Measurements from ENCODE around the gene CASP10. TPM values are rescaled to one million over a fixed set of nuclear protein-coding genes. Genes with fewer than 3 reads are reported as not detected.
"Not testable (repeated sequence)": the region's sequence is repeated elsewhere in the genome, so short reads cannot be mapped to it uniquely, and the experiment has no call there.

The CASP10 gene
- total RNA-seq, 4 donors from 2014 or later, result 9.0 to 22.0 (median 15.0) TPM

DNA sequence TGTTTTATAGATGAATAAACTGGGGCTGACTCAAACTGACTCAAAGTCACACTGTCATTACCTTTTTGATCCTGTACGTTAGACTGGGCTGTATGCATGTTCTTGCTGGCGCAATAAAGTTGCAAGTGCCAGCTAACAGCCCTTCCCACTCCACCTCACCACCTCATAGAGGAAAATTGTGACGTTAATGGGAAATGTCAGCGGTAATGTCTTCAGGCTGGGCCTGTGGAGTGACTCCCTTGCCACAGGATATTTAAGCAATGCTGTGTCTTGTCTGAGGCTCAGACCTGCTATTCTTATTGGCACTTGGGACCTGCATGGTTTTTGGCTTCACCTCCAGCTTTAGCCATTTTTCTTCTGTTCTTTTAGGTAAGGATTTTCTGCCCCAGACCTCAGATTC, 25.2 kb upstream of the CASP10 start:
- no peak for DNase-seq
- peaks cover 11 to 23% (median 17%) of the 10 kb centered on the region in 3 donors for H3K4me1 ChIP-seq
- no peaks in the 10 kb centered on the region for H3K9me3 ChIP-seq
- peaks cover 32 to 100% (median 52%) of the 10 kb centered on the region in 3 donors for H3K36me3 ChIP-seq
- no peak overlapping the region for H3K4me3 ChIP-seq
- no peaks in the 10 kb centered on the region for H3K27me3 ChIP-seq
- TF ChIP-seq CTCF (IDR thresholded peaks at IDR 0.05), result no peak
- TF ChIP-seq POLR2A (IDR thresholded peaks at IDR 0.05), result no peak
- 24 to 27% methylated on average over 3 to 4 of the region's 4 CpGs for WGBS, 2 donors
- peak overlapping the region; percentile 60 to 79 (median 74) for H3K27ac ChIP-seq
- intact Hi-C loops (cut with DNase I), result no loop called here

- whole genome bisulfite sequencing, 2 donors, result 53 to 56% methylated on average over 5 of the region's 5 CpGs
- peaks cover 11 to 23% (median 16%) of the 10 kb centered on the region in 3 donors for H3K4me1 ChIP-seq
- intact Hi-C loops (cut with DNase I), result no loop called here
- peak overlapping the region; percentile 60 to 79 (median 74) for H3K27ac ChIP-seq
- TF ChIP-seq CTCF (IDR thresholded peaks at IDR 0.05) (peak in 5 of 6 experiments; percentile 47 to 77 (median 59)), POLR2A (IDR thresholded peaks at IDR 0.05) (peak in 1 of 4 donors; percentile 20)
- DNase-seq, result no peak
- no peaks in the 10 kb centered on the region for H3K27me3 ChIP-seq
- no peaks in the 10 kb centered on the region for H3K9me3 ChIP-seq
- no peak overlapping the region for H3K4me3 ChIP-seq
- peaks cover 27 to 100% (median 58%) of the 10 kb centered on the region in 3 donors for H3K36me3 ChIP-seq
These were observed 24.6 kb upstream of the CASP10 start for GRCh38 chr2:201158111-201158929.

- H3K27me3 ChIP-seq, result no peaks in the 10 kb centered on the region
- intact Hi-C loops (cut with DNase I), result loop anchor here (10.0 kb wide), 1 partner anchor 49 kb away; the partner anchor contains the start of gene CFLAR
- H3K27ac ChIP-seq, result no peak overlapping the region
- TF ChIP-seq CTCF (IDR thresholded peaks at IDR 0.05) (no peak), POLR2A (IDR thresholded peaks at IDR 0.05) (no peak)
- peaks cover 18 to 90% (median 61%) of the 10 kb centered on the region in 3 donors for H3K36me3 ChIP-seq
- H3K9me3 ChIP-seq, result no peaks in the 10 kb centered on the region
- 100% methylated on average over 1 of the region's 1 CpG for WGBS, 2 donors
- no peak overlapping the region for H3K4me3 ChIP-seq
- DNase-seq, result no peak
- peaks cover 0 to under 1% (median 0%) of the 10 kb centered on the region in 3 donors for H3K4me1 ChIP-seq
These were observed 18.8 kb upstream of the CASP10 start for GRCh38 chr2:201164166-201164565.

- TF ChIP-seq POLR2A (IDR thresholded peaks at IDR 0.05) (no peak), CTCF (IDR thresholded peaks at IDR 0.05) (no peak)
- no peak overlapping the region for H3K4me3 ChIP-seq
- H3K27ac ChIP-seq, result no peak overlapping the region
- no peaks in the 10 kb centered on the region for H3K27me3 ChIP-seq
- H3K9me3 ChIP-seq, result peaks cover 0 to 4% (median 0%) of the 10 kb centered on the region in 3 donors
- 95 to 98% methylated on average over 3 of the region's 3 CpGs for WGBS, 2 donors
- no peak for DNase-seq
- no peaks in the 10 kb centered on the region for H3K4me1 ChIP-seq
- intact Hi-C loops (cut with DNase I), result loop anchor here (10.0 kb wide), 1 partner anchor 53 kb away; the partner anchor contains the start of gene CFLAR
- H3K36me3 ChIP-seq, result peaks cover 6 to 56% (median 27%) of the 10 kb centered on the region in 3 donors
These were observed 15.4 kb upstream of the CASP10 start for GRCh38 chr2:201167546-201167945.

- not testable (repeated sequence) for H3K4me1 ChIP-seq, H3K9me3 ChIP-seq, DNase-seq, H3K4me3 ChIP-seq, H3K27ac ChIP-seq, H3K27me3 ChIP-seq
- peaks cover 6 to 46% (median 18%) of the 10 kb centered on the region in 3 donors for H3K36me3 ChIP-seq
- intact Hi-C loops (cut with DNase I), result loop anchor here (10.0 kb wide), 1 partner anchor 54 kb away; the partner anchor contains the start of gene CFLAR
- WGBS, 2 donors, result 80 to 93% methylated on average over 1 of the region's 1 CpG
These were observed 14.4 kb upstream of the CASP10 start for GRCh38 chr2:201168496-201168895.

Measured in esophagus squamous epithelium (tissue), 5 donors.